ENCODE results near the gene PRUNE2.
"Not testable (repeated sequence)": the region's sequence is repeated elsewhere in the genome, so short reads cannot be mapped to it uniquely, and the experiment has no call there.

PRUNE2 gene

GRCh38 chr9:76688471-76689238 lies 217.3 kb downstream of the PRUNE2 start:
- DNase-seq: peak; percentile 95

GRCh38 chr9:76687861-76688391 lies 218.0 kb downstream of the PRUNE2 start:
- peak; percentile 38 for DNase-seq

GRCh38 chr9:76686756-76687155 lies 219.2 kb downstream of the PRUNE2 start:
- no peak for DNase-seq

DNA sequence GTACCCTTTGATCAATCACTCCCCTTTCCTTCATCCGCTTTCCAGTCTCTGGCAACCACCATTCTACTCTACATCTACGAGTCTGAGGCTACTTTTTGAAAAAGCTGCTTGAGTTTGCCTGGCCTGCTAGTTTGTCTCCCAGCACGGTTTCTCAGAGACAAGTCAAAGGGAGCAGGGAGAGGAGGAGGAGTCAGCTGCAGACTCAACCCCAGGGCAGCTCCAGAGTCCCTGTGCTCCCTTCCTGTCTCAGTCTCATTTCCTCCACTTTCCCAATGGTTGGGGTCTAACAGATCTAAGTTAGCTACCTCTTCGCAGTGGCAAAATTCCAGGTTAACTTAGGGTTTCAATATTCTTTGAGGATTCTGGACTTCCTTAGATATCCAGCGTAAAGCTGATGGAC lies 221.7 kb downstream of the PRUNE2 start:
- no peak for DNase-seq

GRCh38 chr9:76681556-76681955 lies 224.4 kb downstream of the PRUNE2 start:
- DNase-seq: no peak

DNA sequence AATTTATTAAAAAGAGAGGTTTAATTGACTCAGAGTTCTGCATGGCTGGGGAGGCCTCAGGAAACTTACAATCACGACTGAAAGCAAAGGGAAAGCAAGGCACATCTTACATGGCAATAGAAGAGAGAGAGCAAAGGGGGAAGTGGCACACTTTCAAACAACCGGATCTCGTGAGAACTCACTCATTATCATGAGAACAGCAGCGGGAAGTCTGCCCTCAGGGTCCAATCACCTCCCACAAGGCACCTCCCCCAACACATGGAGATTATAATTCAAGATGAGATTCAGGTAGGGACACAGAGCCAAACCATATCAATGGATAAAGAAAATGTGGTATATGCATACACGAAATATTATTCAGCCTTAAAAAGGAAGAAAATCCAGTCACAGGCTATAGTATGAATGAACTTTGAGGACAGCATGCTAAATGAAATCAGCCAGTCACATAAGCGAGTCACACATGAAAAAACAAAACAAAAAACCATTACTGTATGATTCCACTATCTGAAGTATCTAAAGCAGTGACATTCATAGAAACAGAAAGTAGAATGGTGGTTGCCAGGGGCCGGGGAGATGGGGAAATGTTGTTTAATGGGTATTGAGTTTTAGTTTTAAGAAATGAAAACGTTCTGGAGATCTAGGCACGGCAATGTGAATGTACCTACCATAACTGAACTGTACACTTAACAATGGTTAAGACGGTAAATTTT lies 225.0 kb downstream of the PRUNE2 start:
- DNase-seq: no peak

DNA sequence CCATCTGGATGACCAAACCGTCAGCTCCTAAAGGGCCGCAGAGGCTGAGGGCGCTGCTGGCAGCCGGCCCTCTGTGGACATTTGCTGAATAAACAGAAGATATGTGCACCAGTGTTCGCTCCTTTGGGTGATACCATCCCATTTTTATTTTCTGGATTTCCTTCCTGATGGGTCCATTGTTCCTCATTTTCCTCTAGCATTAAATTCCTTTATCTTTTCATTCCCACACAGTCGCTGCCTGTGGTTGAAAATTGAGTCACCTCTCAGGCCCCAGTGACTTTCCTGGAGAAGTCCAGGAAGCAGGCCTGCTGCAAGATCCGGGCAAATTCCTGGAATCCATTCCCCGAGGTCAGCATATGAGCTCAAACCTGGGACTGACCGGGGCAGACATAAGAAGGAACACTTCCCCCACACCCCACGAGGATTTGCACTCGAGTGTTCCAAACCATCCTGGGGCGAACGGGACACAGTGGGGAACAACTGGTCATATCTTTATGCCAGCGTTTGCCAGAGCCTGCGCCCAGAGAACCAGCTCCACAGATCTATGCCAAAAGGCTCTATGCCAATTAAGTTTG lies 228.3 kb downstream of the PRUNE2 start:
- DNase-seq: peak; percentile 83

DNA sequence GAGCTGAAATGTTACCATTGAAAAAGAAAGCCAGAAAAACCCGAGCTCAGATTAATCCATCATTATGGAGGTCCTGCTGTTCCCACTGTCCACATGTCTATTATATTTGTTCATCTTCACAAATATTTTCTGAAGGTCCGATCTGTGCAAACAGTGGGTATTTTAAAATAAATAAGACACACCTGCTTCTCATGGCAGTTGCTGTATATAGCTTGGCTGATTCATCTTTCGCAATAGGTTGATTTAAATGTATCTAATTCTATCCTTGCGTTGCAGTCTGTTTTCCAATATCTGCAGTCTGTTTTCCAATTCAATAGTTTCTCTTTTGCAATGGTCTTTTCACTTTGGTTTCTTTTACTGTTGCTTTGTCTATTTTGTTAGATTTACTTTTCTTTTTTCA lies 229.1 kb downstream of the PRUNE2 start:
- peak; percentile 82 for DNase-seq

DNA sequence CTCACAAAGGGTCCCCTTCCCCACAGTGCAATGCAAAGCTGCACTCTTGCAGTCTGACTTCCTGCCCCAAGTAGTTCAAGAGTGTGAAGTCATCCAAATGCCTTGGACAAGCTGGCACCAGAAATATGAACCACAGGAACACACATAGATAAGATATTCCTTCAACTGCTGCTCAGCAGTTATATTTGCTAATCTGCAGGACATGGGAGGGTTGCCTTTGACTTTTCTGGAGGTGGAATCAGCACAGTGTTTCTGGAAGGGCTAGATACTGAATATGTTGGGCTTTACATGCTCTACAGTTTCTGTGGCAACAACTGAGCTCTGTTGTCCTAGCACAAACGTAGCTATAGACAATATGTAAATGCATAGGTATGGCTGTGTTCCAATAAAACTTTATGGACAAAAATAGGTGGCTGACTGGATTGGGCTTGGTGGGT lies 238.4 kb downstream of the PRUNE2 start:
- DNase-seq: peak; percentile 13

DNA sequence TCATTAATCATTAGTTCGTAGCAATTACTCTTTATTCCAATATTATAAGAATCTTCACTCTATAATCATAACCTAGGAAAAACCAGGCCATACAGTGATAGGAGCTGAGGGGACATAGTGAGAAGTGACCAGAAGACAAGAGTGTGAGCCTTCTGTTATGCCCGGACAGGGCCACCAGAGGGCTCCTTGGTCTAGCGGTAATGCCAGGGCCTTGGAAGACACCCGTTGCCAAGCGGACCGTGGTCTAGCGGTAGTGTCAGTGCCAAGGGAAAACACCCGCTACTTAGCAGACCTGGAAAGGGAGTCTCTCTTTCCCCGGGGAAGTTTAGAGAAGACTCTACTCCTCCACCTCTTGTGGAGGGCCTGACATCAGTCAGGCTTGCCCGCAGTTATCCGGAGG lies 239.9 kb downstream of the PRUNE2 start:
- not testable (repeated sequence) for DNase-seq

- DNase-seq: no peak
These were observed 240.5 kb downstream of the PRUNE2 start for GRCh38 chr9:76665458-76665857.

DNA sequence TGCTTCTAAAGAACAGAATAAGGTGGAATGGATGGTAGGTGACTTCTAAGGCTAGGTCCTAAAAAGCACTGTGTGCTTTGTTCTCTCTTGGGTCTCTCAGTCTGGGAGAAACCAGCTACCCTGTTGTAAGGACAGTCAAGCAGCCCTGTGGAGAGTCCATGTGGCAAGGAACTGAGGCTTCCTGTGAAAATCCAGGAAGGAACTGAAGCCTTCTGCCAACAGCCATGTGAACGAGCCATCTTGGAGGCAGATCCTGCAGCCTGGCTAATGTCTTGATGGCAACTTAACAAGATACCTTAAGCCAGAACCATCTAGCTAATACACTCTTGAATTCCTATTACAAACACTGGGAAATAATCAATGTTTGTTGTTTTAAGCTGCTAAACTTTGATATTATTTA lies 241.8 kb downstream of the PRUNE2 start:
- no peak for DNase-seq

DNA sequence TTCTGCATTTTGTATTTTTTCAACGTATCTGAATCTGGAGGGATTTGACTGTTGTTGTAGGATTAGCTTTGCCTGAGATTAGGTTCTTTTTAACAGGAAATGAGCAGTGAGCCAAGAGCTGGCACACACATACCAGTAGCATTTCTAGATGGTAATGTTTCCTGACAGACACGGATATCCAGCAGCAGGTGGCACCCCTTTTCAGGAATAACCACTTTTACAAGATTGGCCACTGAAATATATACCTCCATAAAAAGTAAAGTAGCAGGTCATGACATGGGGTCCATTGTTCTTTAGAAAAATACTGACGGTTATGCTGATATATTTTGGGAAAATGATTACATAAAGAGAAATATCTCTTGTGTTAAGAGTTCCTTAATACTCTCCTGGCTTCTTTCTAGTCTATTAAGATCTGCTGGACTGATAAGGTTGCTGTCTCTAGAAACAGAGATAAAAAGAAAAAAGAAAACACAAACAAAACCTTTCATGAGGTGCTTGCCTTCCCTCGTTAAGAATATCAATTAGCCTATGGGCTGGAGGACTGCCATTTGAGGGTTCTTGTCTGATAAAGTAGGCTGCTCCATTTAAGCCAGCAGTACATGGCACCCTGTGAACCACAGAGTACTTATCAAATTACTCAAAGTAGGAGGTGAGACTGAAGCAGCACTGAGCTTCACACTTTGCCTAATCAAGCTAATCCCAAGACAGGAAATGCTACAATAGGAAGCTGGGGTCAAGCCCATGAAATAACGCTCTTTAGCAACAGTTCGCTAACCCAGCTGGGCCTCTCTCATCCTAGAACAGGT lies 243.2 kb downstream of the PRUNE2 start:
- peak; percentile 66 for DNase-seq

DNA sequence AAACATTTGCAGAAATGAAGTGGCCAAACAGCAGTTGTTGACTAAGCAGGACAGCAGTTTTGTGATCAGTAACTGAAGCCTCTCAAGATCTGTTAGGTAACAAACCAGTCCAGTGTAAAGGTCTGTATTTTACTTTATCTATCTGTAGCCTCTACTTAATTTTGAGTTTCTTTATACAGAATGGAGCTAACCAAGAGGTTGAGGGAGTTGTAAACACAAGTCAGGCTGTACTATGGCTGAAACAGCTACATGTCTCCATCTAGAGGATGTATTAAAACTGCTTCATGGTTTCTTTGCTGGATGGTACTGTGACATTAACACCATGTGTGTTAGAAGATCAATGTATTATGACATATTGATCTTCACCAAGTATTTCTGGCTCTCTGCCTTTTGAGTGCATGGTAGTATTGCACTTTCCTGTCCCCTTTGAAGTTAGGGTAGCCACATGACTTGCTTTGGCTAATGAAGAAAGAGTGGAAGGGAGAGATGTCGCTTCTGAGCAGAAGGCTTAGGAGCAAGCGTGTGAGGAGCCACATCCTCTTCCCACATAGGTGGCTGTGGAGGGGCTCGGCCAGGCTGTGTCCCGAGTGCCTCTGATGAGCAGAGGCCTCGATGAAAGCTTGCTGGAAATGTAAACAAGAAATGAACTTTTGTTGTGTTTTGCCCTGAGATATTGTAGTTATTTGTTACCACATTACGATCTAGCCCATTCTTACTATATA lies 247.2 kb downstream of the PRUNE2 start:
- peak; percentile 49 for DNase-seq

GRCh38 chr9:76657265-76657664 lies 248.6 kb downstream of the PRUNE2 start:
- no peak for DNase-seq

GRCh38 chr9:76655971-76656370 lies 249.9 kb downstream of the PRUNE2 start:
- no peak for DNase-seq

DNA sequence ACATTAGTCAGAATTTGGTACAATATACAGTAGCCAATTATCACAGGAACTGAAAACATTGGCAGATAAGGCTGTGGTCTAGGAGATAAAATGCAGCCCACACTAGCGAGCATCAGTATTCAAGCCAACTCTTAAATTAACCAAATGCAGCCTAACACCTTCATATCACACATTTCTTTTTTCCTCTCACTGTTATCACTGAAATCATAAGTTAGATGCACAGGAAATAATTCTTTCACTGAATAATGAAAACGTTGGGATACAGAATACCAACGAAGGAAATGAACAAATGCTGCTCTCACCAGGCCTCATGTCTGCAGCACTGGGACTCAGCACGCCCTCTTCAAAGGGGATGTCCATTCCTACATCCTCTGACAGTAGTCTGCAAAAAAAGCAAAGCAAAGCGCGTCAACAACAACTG lies 250.8 kb downstream of the PRUNE2 start:
- no peak for DNase-seq

DNA sequence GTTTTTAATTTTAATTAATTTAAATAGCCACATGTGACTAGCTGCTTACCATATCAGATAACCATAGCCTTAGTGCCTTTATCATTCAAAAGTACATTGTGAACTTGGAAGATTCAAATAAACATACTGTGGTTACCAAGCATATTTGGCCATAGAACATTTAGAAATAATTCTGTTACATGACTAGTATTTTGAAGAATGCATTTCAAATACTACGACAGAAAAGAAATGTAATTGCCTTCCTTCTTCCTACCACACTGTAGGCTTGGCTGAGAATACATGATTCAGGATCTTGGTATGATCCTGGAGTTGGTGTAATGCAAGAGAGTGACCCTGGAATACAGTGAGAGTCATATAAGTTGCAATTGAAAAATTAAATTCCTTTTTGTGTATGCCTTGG lies 251.3 kb downstream of the PRUNE2 start:
- no peak for DNase-seq

- DNase-seq: no peak
These were observed 251.9 kb downstream of the PRUNE2 start for GRCh38 chr9:76654051-76654461.

GRCh38 chr9:76652894-76653293 lies 253.0 kb downstream of the PRUNE2 start:
- peak; percentile 23 for DNase-seq

DNA sequence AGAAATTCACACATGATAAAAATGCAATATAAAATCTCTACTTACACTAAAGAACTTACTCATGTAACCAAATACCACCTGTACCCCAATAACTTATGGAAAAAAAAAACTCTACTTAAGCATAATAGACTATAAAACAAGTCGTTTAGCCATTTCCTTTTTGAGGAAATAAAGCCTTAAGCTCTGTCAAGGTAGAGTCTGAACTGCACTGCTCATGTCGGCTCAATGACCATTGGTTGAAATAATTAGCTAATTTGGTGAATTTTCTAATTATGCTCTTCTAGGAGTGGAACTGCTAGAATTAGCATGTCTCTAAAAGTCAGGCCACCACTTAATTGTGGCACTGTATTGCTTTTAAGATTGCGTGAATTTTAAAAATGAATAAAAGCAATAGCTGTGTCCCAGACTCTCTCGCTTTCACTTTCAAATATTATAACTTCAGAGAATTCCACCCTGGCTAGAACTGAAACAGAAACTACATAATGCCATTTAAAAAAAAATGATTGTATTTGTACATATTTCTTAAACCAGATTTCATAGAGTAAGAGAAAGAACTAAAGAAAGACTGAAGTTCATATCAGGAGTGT lies 254.7 kb downstream of the PRUNE2 start:
- no peak for DNase-seq

GRCh38 chr9:76650692-76651091 lies 255.2 kb downstream of the PRUNE2 start:
- no peak for DNase-seq
